GM12878 (cell line): ENCODE measurements around the gene SIRT5. TPM values are rescaled to one million over a fixed set of nuclear protein-coding genes. Genes with fewer than 3 reads are reported as not detected.

ENCODE experiments used
- ATAC-seq: fragments of 200-7000 bp; cut with Tn5 transposase; 3 replicates; pipeline ENCODE4 v1.9.1; 2020; ENCODE audit warnings: mild to moderate bottlenecking, moderate library complexity
- BruUV-seq: library from RNA; stranded (reverse); fragments of 400-500 nt; replicated peaks from 2 replicates; lab custom pipeline; 2021; lab: Mats Ljungman, UMichigan
- CTCF ChIA-PET: fragments of 300-600 bp; sonication (Branson Sonifier 250); formaldehyde crosslinking; extraction: SDS; loops from one replicate; lab custom pipeline; 2021; ENCODE audit warnings: inconsistent platforms; lab: Yijun Ruan, JAX
- POLR2A ChIA-PET: fragments of 350-600 bp; formaldehyde crosslinking; extraction: SDS; loops from one replicate; lab custom pipeline; 2021; ENCODE audit warnings: inconsistent platforms; lab: Charles Lee
- RAD21 ChIA-PET: fragments of 300-600 bp; sonication (Branson Sonifier 250); formaldehyde crosslinking; loops from one replicate; lab custom pipeline; 2023; ENCODE audit warnings: antibody characterized with exemption; ENCODE audit not compliant: unreplicated experiment; lab: Charles Lee
- SMC1A ChIA-PET: fragments of 300-600 bp; sonication (Branson Sonifier 250); formaldehyde crosslinking; loops from one replicate; lab custom pipeline; 2023; ENCODE audit not compliant: unreplicated experiment, uncharacterized antibody; lab: Charles Lee
- DNase-seq: peaks from one replicate; pipeline ENCODE4 v3.0.0-alpha.2; 2011; ENCODE audit warnings: low read depth, low spot score
- FAIRE-seq: peaks from 3 replicates; lab custom pipeline; 2011; peaks lifted over from hg19 to GRCh38; lab: Jason Lieb, UNC
- H2AFZ ChIP-seq: 2 replicates; pipeline ENCODE4 v1.6.0; 2011; ENCODE audit warnings: low read depth, low read length, control low read depth; ENCODE audit not compliant: control insufficient read depth
- H3K27ac ChIP-seq: 2 replicates; pipeline ENCODE4 v1.5.1; 2011; ENCODE audit warnings: control low read depth; ENCODE audit not compliant: control insufficient read depth, insufficient read depth
- H3K27me3 ChIP-seq, 2 experiments: replicated peaks in 1 of 2; 2 replicates each; pipeline versions ENCODE4 v1.6.0 to v1.6.1; 2011; ENCODE audit warnings: low read length in 1 of 2; ENCODE audit not compliant: control insufficient read depth in 2 of 2, insufficient read depth in 2 of 2
- H3K36me3 ChIP-seq, 2 experiments: 2 replicates each; pipeline ENCODE4 v1.5.1; 2011; ENCODE audit warnings: low read length in 1 of 2; ENCODE audit not compliant: control insufficient read depth in 2 of 2, insufficient read depth in 2 of 2
- H3K4me1 ChIP-seq: 2 replicates; pipeline ENCODE4 v1.6.1; 2011; ENCODE audit warnings: mild to moderate bottlenecking, low read length, moderate library complexity, mixed read lengths; ENCODE audit not compliant: control insufficient read depth, insufficient read depth
- H3K4me2 ChIP-seq: 2 replicates; pipeline ENCODE4 v1.6.0; 2011; ENCODE audit warnings: control low read depth; ENCODE audit not compliant: control insufficient read depth, insufficient read depth
- H3K4me3 ChIP-seq: fragments of 200-600 bp; sonication (generic); 2 replicates; pipeline ENCODE4 v1.5.1; 2016
- H3K79me2 ChIP-seq: 2 replicates; pipeline ENCODE4 v1.6.0; 2011; ENCODE audit warnings: low read length; ENCODE audit not compliant: control insufficient read depth, insufficient read depth
- H3K9ac ChIP-seq: 2 replicates; pipeline ENCODE4 v1.8.0; 2011; ENCODE audit warnings: low read length, control low read depth, mixed read lengths; ENCODE audit not compliant: control insufficient read depth, insufficient read depth
- H3K9me3 ChIP-seq: replicated peaks from 3 replicates; pipeline ENCODE4 v1.5.1; 2011; ENCODE audit warnings: mild to moderate bottlenecking, low read length; ENCODE audit not compliant: control insufficient read depth, insufficient read depth
- H4K20me1 ChIP-seq: 2 replicates; pipeline ENCODE4 v1.6.0; 2011; ENCODE audit not compliant: control insufficient read depth, insufficient read depth
- CEBPB ChIP-seq, 2 experiments: fragments of 150-350 bp in 1 of 2; IDR thresholded peaks; 2 replicates each; pipeline ENCODE4 v1.6.1; 2012 to 2014; ENCODE audit warnings: low read depth in 2 of 2, low read length in 2 of 2, borderline replicate concordance in 1 of 2, inconsistent platforms in 1 of 2
- CREB1 ChIP-seq: IDR thresholded peaks from 2 replicates; pipeline ENCODE4 v1.6.1; 2012; ENCODE audit warnings: low read depth, mild to moderate bottlenecking, inconsistent platforms
- SIN3A ChIP-seq: IDR thresholded peaks from 2 replicates; pipeline ENCODE4 v1.6.1; 2012; ENCODE audit warnings: low read depth, low read length, improper control_type of control experiment
- ZBTB4 ChIP-seq: fragments of 450-650 bp; formaldehyde crosslinking; IDR thresholded peaks from 2 replicates; pipeline ENCODE4 v1.4.0; 2022; ENCODE audit warnings: mild to moderate bottlenecking, moderate library complexity
- in situ Hi-C: fragments of 300-500 bp; cut with MboI; formaldehyde crosslinking; loops from 9 replicates; pipeline ENCODE4 v1.14.3; 2018; ENCODE audit warnings: mixed read lengths
- intact Hi-C: fragments of 100-400 bp; cut with micrococcal nuclease; formaldehyde crosslinking; loops from one replicate; pipeline ENCODE4 v1.14.2; 2022; ENCODE audit not compliant: unreplicated experiment
- polyA plus RNA-seq, 11 experiments: library from polyadenylated mRNA; depleted of rRNA in 4 of 11; unstranded in 6 of 11; stranded (reverse) in 5 of 11; fragments of >200 nt; fragmentation: Nextera tagmentation in 4 of 11; fragmentation: Illumina TruSeq in 1 of 11; extraction: Ambion mirVana in 4 of 11; extraction: Trizol in 1 of 11; gene quantifications; 1 replicate in 1 of 11; 2 replicates in 10 of 11; pipeline versions ENCODE4 v1.2.1 to v1.2.3, GENCODE V29; 2011 to 2016; ENCODE audit warnings: inconsistent platforms in 2 of 11, missing spikeins in 2 of 11, low read depth in 1 of 11
- total RNA-seq, 4 experiments: library from RNA; depleted of rRNA in 3 of 4; stranded (reverse); fragments of >200 nt in 3 of 4; fragmentation: Illumina TruSeq in 1 of 4; extraction: Trizol in 1 of 4; gene quantifications; 2 replicates each; pipeline versions ENCODE4 v1.2.1 to v1.2.3, GENCODE V29; 2013 to 2021
- TF ChIP-seq, protein P1 (sequence below): fragments of 450-650 bp; IDR thresholded peaks from 2 replicates; pipeline ENCODE4 v1.6.1; 2017; ENCODE audit warnings: mild to moderate bottlenecking, low read depth, inconsistent platforms; ENCODE audit not compliant: poor library complexity, severe bottlenecking
- TF ChIP-seq, protein P2 (sequence below): IDR thresholded peaks from 2 replicates; pipeline ENCODE4 v1.6.1; 2012; ENCODE audit warnings: low read depth, low read length, improper control_type of control experiment

The SIRT5 gene
- total and polyA plus RNA-seq, 10 of the 15 experiments (the other 5 are each of a cell fraction or from before 2014, with no cell fraction given), result 1.7 to 12.4 (median 10.0) TPM

- ATAC-seq, result no peak
- Histone ChIP-seq H3K9ac (no peak overlapping the region), H3K79me2 (no peaks in the 10 kb centered on the region), H2AFZ (no peak overlapping the region), H3K4me3 (no peak overlapping the region), H3K27ac (no peak overlapping the region), H3K9me3 (no peaks in the 10 kb centered on the region), H4K20me1 (no peaks in the 10 kb centered on the region; the same call in 1 of the 2 replicates), H3K36me3 (no peaks in the 10 kb centered on the region), H3K4me2 (no peak overlapping the region), H3K27me3 (no peaks in the 10 kb centered on the region), H3K4me1 (no peaks in the 10 kb centered on the region)
- ChIA-PET POLR2A (no interaction called here), RAD21 (interaction anchor here (1.1 kb wide), 1 partner anchor 9 kb away, joined by 5 read pairs; no protein-coding TSS in a partner anchor), CTCF (interaction anchor here (1.2 to 1.7 kb wide), 3 partner anchors 8 to 209 kb away, joined by 3 to 5 read pairs (median 3); no protein-coding TSS in a partner anchor), SMC1A (interaction anchor here (0.6 kb wide), 1 partner anchor 354 kb away, joined by 3 read pairs; no protein-coding TSS in a partner anchor)
- in situ Hi-C loops (loop anchor here (25.0 kb wide), 2 partner anchors 634 to 884 kb away; no protein-coding TSS in a partner anchor), intact Hi-C loops (no loop called here)
- no peak for DNase-seq
- TF ChIP-seq, protein P1, sequence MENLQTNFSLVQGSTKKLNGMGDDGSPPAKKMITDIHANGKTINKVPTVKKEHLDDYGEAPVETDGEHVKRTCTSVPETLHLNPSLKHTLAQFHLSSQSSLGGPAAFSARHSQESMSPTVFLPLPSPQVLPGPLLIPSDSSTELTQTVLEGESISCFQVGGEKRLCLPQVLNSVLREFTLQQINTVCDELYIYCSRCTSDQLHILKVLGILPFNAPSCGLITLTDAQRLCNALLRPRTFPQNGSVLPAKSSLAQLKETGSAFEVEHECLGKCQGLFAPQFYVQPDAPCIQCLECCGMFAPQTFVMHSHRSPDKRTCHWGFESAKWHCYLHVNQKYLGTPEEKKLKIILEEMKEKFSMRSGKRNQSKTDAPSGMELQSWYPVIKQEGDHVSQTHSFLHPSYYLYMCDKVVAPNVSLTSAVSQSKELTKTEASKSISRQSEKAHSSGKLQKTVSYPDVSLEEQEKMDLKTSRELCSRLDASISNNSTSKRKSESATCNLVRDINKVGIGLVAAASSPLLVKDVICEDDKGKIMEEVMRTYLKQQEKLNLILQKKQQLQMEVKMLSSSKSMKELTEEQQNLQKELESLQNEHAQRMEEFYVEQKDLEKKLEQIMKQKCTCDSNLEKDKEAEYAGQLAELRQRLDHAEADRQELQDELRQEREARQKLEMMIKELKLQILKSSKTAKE, result no peak
- TF ChIP-seq ZBTB4 (CRISPR knock-in tag) (no peak), CEBPB (IDR thresholded peaks at IDR 0.05; ENCODE audit: borderline replicate concordance in 1 of 2, low read depth in 2 of 2, low read length in 2 of 2) (no peak), CREB1 (no peak), SIN3A (no peak)
- TF ChIP-seq, protein P2, sequence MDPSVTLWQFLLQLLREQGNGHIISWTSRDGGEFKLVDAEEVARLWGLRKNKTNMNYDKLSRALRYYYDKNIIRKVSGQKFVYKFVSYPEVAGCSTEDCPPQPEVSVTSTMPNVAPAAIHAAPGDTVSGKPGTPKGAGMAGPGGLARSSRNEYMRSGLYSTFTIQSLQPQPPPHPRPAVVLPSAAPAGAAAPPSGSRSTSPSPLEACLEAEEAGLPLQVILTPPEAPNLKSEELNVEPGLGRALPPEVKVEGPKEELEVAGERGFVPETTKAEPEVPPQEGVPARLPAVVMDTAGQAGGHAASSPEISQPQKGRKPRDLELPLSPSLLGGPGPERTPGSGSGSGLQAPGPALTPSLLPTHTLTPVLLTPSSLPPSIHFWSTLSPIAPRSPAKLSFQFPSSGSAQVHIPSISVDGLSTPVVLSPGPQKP, result no peak
- no TSS peak for BruUV-seq
- FAIRE-seq, result no peak
Observed at GRCh38 chr6:13545885-13546284, 28.5 kb upstream of the SIRT5 start.
